GM10248 (cell line): Measurements from ENCODE around the gene LAPTM5.

Experiments
- CTCF ChIA-PET: fragments of 300-600 bp; sonication (Branson Sonifier 250); formaldehyde crosslinking; extraction: SDS; loops from one replicate; lab custom pipeline; 2021; ENCODE audit warnings: antibody characterized with exemption; lab: Yijun Ruan, JAX
- POLR2A ChIA-PET: fragments of 350-650 bp; sonication (Branson Sonifier 250); formaldehyde crosslinking; extraction: SDS; loops from one replicate; lab custom pipeline; 2020; ENCODE audit warnings: antibody characterized with exemption; lab: Yijun Ruan, JAX
- DNase-seq: peaks from one replicate; pipeline ENCODE4 v3.0.0; 2012; ENCODE audit errors: extremely low spot score
- CTCF ChIP-seq: IDR thresholded peaks from 2 replicates; pipeline ENCODE4 v1.5.1; 2012; ENCODE audit warnings: mild to moderate bottlenecking, low read depth; ENCODE audit errors: extremely low read depth, missing control alignments, control extremely low read depth

LAPTM5 gene

GRCh38 chr1:30757352-30758120 lies at the start of gene LAPTM5:
Gene LAPTM5, minus strand, starts transcription at chr1:30757774. Its CDS starts 29 bp downstream, at chr1:30757745.
- no peak for DNase-seq
- ChIA-PET POLR2A (interaction anchor here (0.6 to 7.6 kb wide), 4 partner anchors 11 to 1070 kb away, joined by 3 to 71 read pairs (median 5); no protein-coding TSS in a partner anchor), CTCF (interaction anchor here (1.2 to 22.9 kb wide), 7 partner anchors 9 to 38 kb away, joined by 3 to 449 read pairs (median 8); no protein-coding TSS in a partner anchor)
- no peak for TF ChIP-seq CTCF

- no peak for TF ChIP-seq CTCF
- no peak for DNase-seq
- CTCF ChIA-PET, result interaction anchor here (0.9 to 15.9 kb wide), 4 partner anchors 24 to 119 kb away, joined by 3 to 246 read pairs (median 124); partner anchors contain the start of gene SDC3
- POLR2A ChIA-PET, result no interaction called here
Measured at GRCh38 chr1:30806381-30807317, 49.1 kb upstream of the LAPTM5 start.

GRCh38 chr1:30805304-30806003 lies 47.9 kb upstream of the LAPTM5 start:
- ChIA-PET POLR2A (no interaction called here), CTCF (interaction anchor here (1.2 to 15.9 kb wide), 9 partner anchors 9 to 120 kb away, joined by 3 to 246 read pairs (median 9); partner anchors contain the start of gene SDC3)
- DNase-seq, result no peak
- TF ChIP-seq CTCF, result no peak

GRCh38 chr1:30804822-30805221 lies 47.2 kb upstream of the LAPTM5 start:
- ChIA-PET POLR2A (no interaction called here), CTCF (interaction anchor here (1.3 to 15.9 kb wide), 8 partner anchors 9 to 121 kb away, joined by 3 to 246 read pairs (median 36); partner anchors contain the start of gene SDC3)
- DNase-seq, result no peak
- TF ChIP-seq CTCF, result no peak

GRCh38 chr1:30804352-30804751 lies 46.8 kb upstream of the LAPTM5 start:
- TF ChIP-seq CTCF, result no peak
- CTCF ChIA-PET, result interaction anchor here (0.9 to 15.9 kb wide), 11 partner anchors 10 to 121 kb away, joined by 3 to 246 read pairs (median 8); partner anchors contain the start of gene SDC3
- DNase-seq, result no peak
- POLR2A ChIA-PET, result no interaction called here
